ENCODE data around the gene RBFA. TPM values are rescaled to one million over a fixed set of nuclear protein-coding genes. Genes with fewer than 3 reads are reported as not detected.
"Not testable (repeated sequence)": the region's sequence is repeated elsewhere in the genome, so short reads cannot be mapped to it uniquely, and the experiment has no call there.

Gene RBFA
- total RNA-seq, 2 experiments from 2014 or later: 53.0 to 54.8 TPM

DNA sequence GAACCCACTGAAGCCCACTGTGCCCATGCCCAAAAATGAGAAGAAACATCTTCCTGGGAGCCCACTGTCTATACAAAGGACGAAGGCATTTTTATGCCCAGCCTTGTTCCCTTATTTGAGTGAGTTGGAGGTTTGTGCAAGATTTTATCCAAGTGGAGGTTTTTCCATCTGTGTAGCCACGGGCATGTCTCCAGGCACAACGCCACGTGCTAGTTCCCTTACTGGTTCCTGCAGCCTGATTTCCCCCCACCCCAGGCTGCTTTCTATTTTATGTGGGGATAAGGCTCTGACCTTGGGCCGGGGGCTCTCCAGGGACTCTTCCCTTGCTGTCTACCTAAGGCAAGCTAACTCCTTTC lies 23.7 kb upstream of the RBFA start:
- DNase-seq: no peak
- H3K4me1 Mint-ChIP-seq: no peaks in the 10 kb centered on the region
- H3K27ac Mint-ChIP-seq: no peak overlapping the region
- H3K4me3 Mint-ChIP-seq: no peak overlapping the region
- no peaks in the 10 kb centered on the region for H3K27me3 Mint-ChIP-seq
- H3K9me3 Mint-ChIP-seq: peaks cover 6% of the 10 kb centered on the region
- H3K36me3 Mint-ChIP-seq: peaks cover 20% of the 10 kb centered on the region

DNA sequence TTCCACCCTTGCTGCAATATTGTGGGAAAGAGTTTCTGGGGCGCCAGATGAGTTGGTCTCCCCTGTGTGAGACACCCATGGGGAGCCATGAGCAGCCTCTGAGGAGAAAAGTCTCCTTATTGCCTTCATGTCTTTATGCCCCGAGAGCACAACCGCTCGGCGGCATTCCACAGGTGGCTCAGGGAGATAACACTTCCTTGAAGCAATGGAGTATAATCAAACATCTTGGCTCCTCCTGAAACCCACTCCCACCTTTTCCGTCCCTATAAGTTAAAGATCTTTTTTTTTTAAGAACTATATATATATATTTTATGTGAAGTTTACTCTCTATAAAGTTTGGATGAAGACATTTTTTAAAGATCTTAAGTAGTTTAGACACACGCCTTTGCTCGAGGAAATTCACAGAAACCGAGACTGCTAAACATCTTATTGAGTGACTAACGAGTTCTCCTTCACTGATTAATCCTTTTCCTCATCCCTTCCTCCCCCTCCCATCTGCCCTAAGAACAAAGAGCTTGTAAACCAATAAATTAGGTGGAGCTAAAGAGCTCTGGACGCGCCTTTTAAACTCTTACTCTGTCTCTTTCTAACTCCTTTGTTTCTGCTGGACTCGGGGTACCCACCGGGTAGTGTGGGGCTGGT lies 22.6 kb upstream of the RBFA start:
- H3K9me3 Mint-ChIP-seq, H3K4me1 Mint-ChIP-seq, H3K27me3 Mint-ChIP-seq, DNase-seq, H3K27ac Mint-ChIP-seq, H3K4me3 Mint-ChIP-seq: not testable (repeated sequence)
- peaks cover 20% of the 10 kb centered on the region for H3K36me3 Mint-ChIP-seq

DNA sequence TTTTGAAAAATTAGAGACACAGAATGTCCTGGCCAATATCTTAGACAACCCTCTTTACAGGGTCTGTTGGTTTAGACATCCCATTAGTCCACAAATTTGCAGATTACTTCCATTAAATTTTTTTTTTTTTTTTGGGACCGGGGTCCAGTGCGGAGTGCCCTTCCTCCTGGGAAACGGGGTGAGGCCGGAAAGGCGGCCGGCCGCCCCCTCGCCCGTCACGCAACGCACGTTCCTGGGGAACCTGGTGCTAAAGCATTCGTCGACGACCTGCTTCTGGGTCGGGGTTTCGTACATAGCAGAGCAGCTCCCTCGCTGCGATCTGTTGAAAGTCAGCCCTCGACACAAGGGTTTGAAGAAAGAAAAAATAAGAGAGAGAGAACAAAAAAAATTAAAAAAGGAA lies 21.5 kb upstream of the RBFA start:
- H3K4me3 Mint-ChIP-seq: no peak overlapping the region
- no peak for DNase-seq
- no peak overlapping the region for H3K27ac Mint-ChIP-seq
- no peaks in the 10 kb centered on the region for H3K27me3 Mint-ChIP-seq
- no peaks in the 10 kb centered on the region for H3K4me1 Mint-ChIP-seq
- peaks cover 20% of the 10 kb centered on the region for H3K36me3 Mint-ChIP-seq
- H3K9me3 Mint-ChIP-seq: peaks cover 4% of the 10 kb centered on the region

DNA sequence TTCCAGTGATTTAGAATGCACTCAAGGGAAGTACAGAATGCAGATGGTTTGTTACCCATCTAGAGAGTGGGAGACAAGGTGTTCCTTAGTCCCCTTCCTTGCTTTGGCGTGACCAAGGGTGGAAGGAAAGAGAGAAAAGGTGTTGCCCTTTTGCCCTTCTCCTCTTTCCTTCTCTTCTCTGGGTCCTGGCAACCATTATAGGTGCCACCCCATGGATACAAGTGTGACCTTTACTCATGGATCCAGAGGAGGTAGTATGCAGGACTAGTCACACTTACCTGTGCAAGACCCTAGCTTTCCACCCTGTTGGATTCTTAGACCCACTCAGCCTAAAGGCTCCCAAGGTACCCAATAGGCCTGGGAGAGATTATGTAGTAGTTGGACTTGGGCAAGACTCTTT lies 11.6 kb upstream of the RBFA start:
- Mint-ChIP-seq H3K4me3 (no peak overlapping the region), H3K27me3 (no peaks in the 10 kb centered on the region), H3K36me3 (peaks cover 61% of the 10 kb centered on the region), H3K4me1 (no peaks in the 10 kb centered on the region), H3K27ac (no peak overlapping the region), H3K9me3 (peaks cover 64% of the 10 kb centered on the region)
- no peak for DNase-seq

DNA sequence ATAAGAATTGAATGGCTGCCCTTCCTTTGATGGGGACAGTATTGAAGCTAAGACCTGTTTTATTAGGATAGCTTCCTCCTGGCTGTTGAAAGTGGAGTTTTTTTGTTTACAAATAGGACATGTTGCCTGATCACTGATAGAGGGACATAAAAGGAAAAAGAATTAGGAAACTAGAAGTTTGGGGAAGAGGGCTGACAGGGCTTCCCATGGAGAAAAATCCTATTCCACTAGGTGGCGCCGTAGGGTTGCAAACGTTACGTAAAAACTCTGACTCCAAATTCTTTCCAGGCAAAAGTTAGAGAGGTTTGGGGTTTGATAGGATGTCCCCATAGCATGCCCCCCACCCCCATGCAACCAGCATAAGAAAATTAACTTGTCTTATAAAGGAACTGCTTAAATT lies 11.1 kb upstream of the RBFA start:
- DNase-seq: peak; percentile 19
- Mint-ChIP-seq H3K4me1 (no peaks in the 10 kb centered on the region), H3K27me3 (no peaks in the 10 kb centered on the region), H3K4me3 (no peak overlapping the region), H3K36me3 (peaks cover 57% of the 10 kb centered on the region), H3K27ac (no peak overlapping the region), H3K9me3 (peaks cover 61% of the 10 kb centered on the region)

DNA sequence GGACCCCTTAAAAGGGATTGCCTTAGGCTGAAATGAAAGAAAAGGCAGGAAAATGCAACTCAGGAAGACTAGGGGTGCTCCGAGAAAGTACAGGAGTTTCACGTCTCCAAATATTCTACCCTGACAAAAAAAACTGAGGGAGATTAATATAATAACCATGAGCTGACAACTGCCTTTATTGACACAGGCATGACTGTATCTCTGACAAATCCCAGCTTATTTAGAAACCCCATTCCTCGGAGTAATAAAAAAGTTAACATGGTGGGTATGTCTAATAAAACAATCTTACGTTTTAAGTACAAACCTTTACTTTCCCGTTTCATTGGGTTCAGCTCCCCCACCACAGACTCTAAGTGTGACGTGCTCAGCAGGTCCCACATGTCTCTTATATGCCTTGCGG lies 7.9 kb upstream of the RBFA start:
- H3K36me3 Mint-ChIP-seq: peaks cover 48% of the 10 kb centered on the region
- H3K9me3 Mint-ChIP-seq: peaks cover 50% of the 10 kb centered on the region
- no peak for DNase-seq
- H3K4me3 Mint-ChIP-seq: no peak overlapping the region
- H3K27me3 Mint-ChIP-seq: no peaks in the 10 kb centered on the region
- H3K4me1 Mint-ChIP-seq: no peaks in the 10 kb centered on the region
- no peak overlapping the region for H3K27ac Mint-ChIP-seq

DNA sequence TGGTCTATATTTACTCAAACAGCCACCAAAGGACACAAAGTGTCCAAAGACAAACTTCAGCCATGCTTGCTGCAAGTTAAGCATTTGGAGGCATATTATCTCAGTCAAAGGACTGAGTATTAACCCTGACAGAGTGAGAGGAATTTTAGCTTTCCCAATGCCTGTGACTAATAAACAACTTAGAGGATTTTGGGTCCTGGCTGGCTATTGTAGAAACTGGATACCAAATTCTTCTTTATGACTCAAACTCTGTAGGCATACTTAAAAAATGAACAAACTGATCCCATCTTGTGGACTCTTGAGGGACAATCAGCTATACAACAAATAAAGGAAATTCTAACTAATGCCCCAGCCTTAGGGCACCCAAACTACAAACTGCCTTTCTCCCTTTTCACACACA lies 6.5 kb upstream of the RBFA start:
- not testable (repeated sequence) for H3K4me1 Mint-ChIP-seq, H3K4me3 Mint-ChIP-seq, DNase-seq, H3K27me3 Mint-ChIP-seq, H3K27ac Mint-ChIP-seq
- peaks cover 41% of the 10 kb centered on the region for H3K36me3 Mint-ChIP-seq
- peaks cover 40% of the 10 kb centered on the region for H3K9me3 Mint-ChIP-seq

DNA sequence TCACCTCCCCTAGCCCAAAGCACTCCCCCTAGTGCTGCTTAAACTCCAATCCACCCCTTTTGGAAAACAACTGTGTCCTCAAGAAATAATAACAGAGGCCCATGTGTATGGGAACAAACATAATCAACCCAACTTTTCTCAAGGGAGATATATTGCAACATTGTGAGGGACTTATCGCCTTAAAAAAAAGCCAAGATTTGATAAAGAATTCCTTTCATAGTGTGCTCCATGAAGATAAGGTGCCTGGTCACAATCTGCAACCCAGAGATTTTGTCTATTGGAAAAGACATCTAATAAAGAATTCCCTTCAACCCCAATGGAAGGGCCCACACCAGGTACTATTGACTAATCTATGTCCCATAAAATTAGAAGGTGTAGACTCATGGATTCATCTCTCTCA lies 4.5 kb upstream of the RBFA start:
- Mint-ChIP-seq H3K27ac (no peak overlapping the region), H3K4me1 (peaks cover 12% of the 10 kb centered on the region), H3K9me3 (peaks cover 22% of the 10 kb centered on the region), H3K27me3 (no peaks in the 10 kb centered on the region), H3K4me3 (no peak overlapping the region), H3K36me3 (peaks cover 27% of the 10 kb centered on the region)
- DNase-seq: no peak

DNA sequence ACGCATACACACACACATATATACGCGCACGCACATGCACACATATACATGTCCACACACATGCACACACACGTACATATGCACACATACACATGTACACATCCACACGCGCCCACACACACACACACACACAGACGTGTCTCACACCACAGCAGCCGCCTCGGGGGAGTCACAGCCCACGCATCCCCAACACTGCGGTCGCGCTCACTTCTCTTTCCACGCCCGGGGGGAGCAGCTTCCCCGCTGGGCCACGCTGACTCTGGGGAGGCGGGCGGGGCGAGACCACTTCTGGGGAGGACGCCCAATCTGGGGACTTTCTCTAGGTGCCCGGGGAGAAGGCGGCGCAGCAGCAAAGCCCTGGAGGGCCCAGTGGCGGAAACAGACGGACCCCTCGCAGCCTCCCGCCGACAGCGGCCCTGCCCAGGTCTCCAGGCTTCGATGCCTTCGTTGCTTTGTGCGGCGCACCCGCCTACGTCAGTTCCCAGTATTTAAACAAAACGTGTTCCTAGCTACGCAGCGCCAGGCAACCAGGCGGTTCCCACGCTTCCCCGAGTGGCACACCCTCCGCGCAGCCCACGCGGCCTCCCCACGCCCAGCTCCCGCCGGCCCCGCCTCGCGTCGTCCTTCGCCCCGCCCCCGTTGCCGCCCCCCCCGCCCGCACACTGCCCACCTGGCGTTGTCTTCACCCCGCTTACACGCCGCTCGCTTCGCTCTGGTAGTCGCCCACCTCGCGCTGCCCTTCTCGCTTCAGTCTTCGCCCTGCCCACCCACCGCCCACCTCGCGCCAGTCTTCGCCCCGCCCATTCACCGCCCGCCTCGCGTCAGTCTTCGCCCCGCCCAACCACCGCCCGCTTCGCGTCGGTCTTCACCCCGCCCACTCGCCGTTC lies 810 bp upstream of the RBFA start:
- H3K27me3 Mint-ChIP-seq: no peaks in the 10 kb centered on the region
- DNase-seq: no peak
- H3K36me3 Mint-ChIP-seq: peaks cover 16% of the 10 kb centered on the region
- peak overlapping the region; percentile 89 for H3K27ac Mint-ChIP-seq
- no peaks in the 10 kb centered on the region for H3K9me3 Mint-ChIP-seq
- peak overlapping the region; percentile 90 for H3K4me3 Mint-ChIP-seq
- H3K4me1 Mint-ChIP-seq: peaks cover 29% of the 10 kb centered on the region

DNA sequence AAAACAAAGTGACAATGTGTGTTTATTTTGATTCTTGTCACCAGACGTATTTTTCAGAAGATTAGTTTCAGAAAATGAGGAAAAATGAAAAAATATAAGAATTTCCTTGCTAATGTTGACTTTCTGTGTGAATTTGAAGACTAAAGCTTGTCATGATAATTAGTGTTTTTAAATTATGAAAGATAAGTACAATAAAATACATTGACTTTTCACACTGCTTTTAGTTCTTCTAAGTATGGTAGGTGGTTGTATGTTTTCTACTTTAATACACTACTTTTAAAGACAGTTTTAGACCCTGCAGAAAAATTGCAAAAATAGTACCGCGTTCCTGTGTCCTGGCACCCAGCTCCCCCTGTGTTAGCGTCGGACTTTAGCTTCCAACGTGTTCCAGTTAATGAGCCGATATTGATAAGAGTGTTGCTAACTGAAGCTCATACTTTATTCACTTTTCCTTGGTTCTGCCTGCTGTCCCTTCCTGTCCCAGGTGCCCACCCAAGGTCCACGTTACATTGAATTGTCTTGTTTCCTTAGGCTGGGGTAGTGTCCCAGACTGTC lies 695 bp downstream of the RBFA start:
- H3K27ac Mint-ChIP-seq: peak overlapping the region; percentile 90
- peaks cover 26% of the 10 kb centered on the region for H3K36me3 Mint-ChIP-seq
- H3K9me3 Mint-ChIP-seq: no peaks in the 10 kb centered on the region
- DNase-seq: no peak
- peaks cover 29% of the 10 kb centered on the region for H3K4me1 Mint-ChIP-seq
- H3K4me3 Mint-ChIP-seq: peak overlapping the region; percentile 90
- no peaks in the 10 kb centered on the region for H3K27me3 Mint-ChIP-seq

DNA sequence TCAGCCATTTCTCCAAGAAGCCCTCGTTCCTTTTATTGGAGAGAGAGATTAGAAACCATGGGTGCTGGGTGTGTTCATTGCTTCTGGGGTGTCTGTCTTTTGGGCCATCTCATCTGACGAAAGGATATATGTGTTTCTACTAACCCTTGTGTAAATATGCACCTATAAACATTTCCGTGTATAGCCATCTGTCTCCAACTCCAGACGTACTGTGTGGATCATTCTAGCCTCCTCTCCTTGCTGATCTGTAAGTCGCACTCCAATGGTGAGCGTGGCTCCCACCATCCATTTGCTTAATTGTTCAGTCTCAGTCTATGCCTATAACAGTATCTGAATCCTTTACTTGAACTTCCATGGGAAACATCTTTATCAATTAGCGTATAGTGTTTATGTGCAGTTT lies 1.8 kb downstream of the RBFA start:
- Mint-ChIP-seq H3K27me3 (no peaks in the 10 kb centered on the region), H3K4me3 (peak overlapping the region; percentile 90), H3K27ac (no peak overlapping the region), H3K4me1 (peaks cover 29% of the 10 kb centered on the region), H3K9me3 (no peaks in the 10 kb centered on the region), H3K36me3 (peaks cover 26% of the 10 kb centered on the region)
- no peak for DNase-seq

DNA sequence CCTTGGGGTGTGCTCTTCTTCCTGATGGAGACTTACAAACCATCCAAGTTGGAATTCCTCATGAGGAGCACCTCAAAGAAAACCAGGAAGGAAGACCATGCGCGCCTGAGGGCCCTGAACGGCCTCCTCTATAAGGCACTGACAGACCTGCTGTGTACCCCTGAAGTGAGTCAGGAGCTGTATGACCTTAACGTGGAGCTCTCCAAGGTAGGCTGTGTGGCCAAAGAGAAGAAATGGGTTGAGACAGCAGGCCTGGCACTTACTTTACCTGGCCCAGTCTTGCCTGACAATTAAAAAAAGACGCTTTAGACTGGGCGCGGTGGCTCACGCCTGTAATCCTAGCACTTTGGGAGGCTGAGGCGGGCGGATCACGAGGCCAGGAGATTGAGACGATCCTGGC lies 3.1 kb downstream of the RBFA start:
- H3K36me3 Mint-ChIP-seq: peaks cover 31% of the 10 kb centered on the region
- peaks cover 31% of the 10 kb centered on the region for H3K4me1 Mint-ChIP-seq
- H3K9me3 Mint-ChIP-seq: no peaks in the 10 kb centered on the region
- H3K27ac Mint-ChIP-seq: no peak overlapping the region
- H3K27me3 Mint-ChIP-seq: no peaks in the 10 kb centered on the region
- no peak overlapping the region for H3K4me3 Mint-ChIP-seq
- no peak for DNase-seq

DNA sequence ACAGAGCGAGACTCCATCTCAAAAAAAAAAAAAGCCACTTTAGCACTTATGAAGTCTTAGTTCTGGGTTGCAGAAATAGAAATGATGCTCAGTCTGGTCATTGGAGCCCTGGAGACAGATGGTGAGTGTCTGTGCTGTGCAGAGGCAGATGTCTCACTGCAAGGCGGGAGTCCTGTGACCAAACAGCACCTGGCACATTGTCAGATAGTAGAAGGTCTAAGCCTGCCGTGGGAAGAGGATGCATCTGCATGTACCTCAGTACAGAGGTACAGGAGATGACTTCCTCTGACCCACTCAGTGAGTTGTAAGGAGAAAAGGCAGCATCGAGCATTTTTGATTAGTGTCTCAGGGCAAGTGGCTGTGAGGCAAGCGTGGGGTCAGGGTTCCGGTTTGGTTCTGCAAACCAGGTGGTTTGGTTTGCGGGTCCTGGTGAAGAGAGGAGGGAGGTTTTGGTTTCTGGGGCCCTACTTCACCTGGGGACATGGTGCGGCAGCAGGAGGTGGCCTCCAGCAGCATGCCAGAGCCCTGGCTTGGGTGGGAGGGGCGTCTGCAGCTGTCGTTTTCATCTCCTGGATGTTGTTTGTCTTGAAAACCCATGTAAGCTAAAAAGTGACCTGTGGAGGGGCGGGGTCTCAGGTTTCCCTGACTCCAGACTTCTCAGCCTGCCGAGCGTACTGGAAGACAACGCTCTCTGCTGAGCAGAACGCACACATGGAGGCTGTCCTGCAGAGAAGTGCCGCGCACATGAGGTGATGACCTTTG lies 3.8 kb downstream of the RBFA start:
- peaks cover 24% of the 10 kb centered on the region for H3K4me1 Mint-ChIP-seq
- peak overlapping the region; percentile 50 for H3K27ac Mint-ChIP-seq
- no peak overlapping the region for H3K4me3 Mint-ChIP-seq
- no peak for DNase-seq
- peaks cover 33% of the 10 kb centered on the region for H3K36me3 Mint-ChIP-seq
- H3K27me3 Mint-ChIP-seq: no peaks in the 10 kb centered on the region
- H3K9me3 Mint-ChIP-seq: no peaks in the 10 kb centered on the region

DNA sequence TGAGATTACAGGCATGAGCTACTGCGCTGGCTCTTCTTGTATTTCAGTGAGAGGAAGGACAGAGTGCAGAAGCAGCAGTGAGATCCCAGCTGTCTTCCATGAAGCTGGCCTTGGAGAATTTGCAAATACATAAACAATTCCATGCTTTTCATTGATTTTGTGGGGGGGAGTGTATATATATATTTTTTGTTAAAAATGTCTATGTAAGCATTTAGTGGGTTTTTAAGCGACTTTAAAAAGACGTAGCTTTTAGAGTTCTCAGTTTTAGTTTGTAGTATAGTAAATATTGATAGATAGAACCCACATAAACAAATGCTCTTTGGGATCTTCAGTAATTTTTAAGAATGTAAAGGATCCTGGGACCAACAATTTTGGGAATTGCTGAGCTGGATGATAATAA lies 6.3 kb downstream of the RBFA start:
- no peaks in the 10 kb centered on the region for H3K27me3 Mint-ChIP-seq
- no peak overlapping the region for H3K27ac Mint-ChIP-seq
- H3K4me1 Mint-ChIP-seq: peaks cover 13% of the 10 kb centered on the region
- H3K36me3 Mint-ChIP-seq: peaks cover 35% of the 10 kb centered on the region
- DNase-seq: no peak
- no peak overlapping the region for H3K4me3 Mint-ChIP-seq
- no peaks in the 10 kb centered on the region for H3K9me3 Mint-ChIP-seq

DNA sequence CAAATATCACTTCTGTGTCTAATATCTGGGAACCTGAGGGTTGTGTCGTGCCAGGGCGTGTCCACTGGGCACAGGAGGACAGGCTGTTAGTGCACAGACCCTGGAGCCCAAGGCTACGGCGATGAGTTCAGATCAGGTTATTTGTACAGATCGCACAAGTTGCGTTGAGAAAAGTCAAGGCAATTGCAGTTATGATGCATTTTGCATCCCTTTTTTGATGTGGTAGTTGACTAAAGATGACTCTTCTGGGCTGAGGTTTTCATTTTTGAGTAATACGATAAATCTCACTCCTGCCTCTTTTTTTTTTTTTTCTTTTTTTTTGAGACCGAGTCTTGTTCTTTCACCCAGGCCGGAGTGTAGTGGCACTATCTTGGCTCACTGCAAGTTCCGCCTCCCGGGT lies 7.2 kb downstream of the RBFA start:
- Mint-ChIP-seq H3K4me3 (no peak overlapping the region), H3K27ac (no peak overlapping the region), H3K4me1 (peaks cover 5% of the 10 kb centered on the region), H3K36me3 (peaks cover 32% of the 10 kb centered on the region), H3K9me3 (no peaks in the 10 kb centered on the region), H3K27me3 (no peaks in the 10 kb centered on the region)
- no peak for DNase-seq

Measured in activated naive CD8-positive, alpha-beta T cell treated with anti-CD3 and anti-CD28 coated beads for 36 hours (primary cell).